Measurements from ENCODE around the gene UBE2Q2. TPM values are rescaled to one million over a fixed set of nuclear protein-coding genes. Genes with fewer than 3 reads are reported as not detected.
A peak's percentile ranks its signal among the peaks of the same experiment; 100 is the strongest.
"Not testable (repeated sequence)": the region's sequence is repeated elsewhere in the genome, so short reads cannot be mapped to it uniquely, and the experiment has no call there.

Gene UBE2Q2
- total RNA-seq = 31.2 TPM

- DNase-seq = peak; percentile 61
These were observed at the start of gene UBE2Q2 for GRCh38 chr15:75842722-75843677. UBE2Q2 (plus strand) TSS chr15:75843447; CDS start chr15:75843667, 220 bp downstream.

GRCh38 chr15:75796321-75796720, 46.9 kb upstream of the UBE2Q2 start:
- no peak for DNase-seq

GRCh38 chr15:75797146-75797545, 46.1 kb upstream of the UBE2Q2 start:
- DNase-seq = not testable (repeated sequence)

- no peak for DNase-seq
These were observed 44.1 kb upstream of the UBE2Q2 start for GRCh38 chr15:75799190-75799589.

GRCh38 chr15:75800409-75800808, 42.8 kb upstream of the UBE2Q2 start:
- not testable (repeated sequence) for DNase-seq

GRCh38 chr15:75801859-75802593, 41.2 kb upstream of the UBE2Q2 start:
- DNase-seq = peak; percentile 30

- not testable (repeated sequence) for DNase-seq
These were observed 35.8 kb upstream of the UBE2Q2 start for GRCh38 chr15:75807486-75807885.

GRCh38 chr15:75808009-75808408, 35.2 kb upstream of the UBE2Q2 start:
- not testable (repeated sequence) for DNase-seq

GRCh38 chr15:75808563-75808962, 34.7 kb upstream of the UBE2Q2 start:
- no peak for DNase-seq

GRCh38 chr15:75809986-75810750, 33.1 kb upstream of the UBE2Q2 start:
- no peak for DNase-seq

GRCh38 chr15:75810874-75811498, 32.3 kb upstream of the UBE2Q2 start:
- DNase-seq = no peak

GRCh38 chr15:75811626-75812025, 31.6 kb upstream of the UBE2Q2 start:
- no peak for DNase-seq

- no peak for DNase-seq
These were observed 28.5 kb upstream of the UBE2Q2 start for GRCh38 chr15:75814794-75815193.

GRCh38 chr15:75815811-75816719, 27.2 kb upstream of the UBE2Q2 start:
- DNase-seq = no peak

GRCh38 chr15:75817138-75817935, 25.9 kb upstream of the UBE2Q2 start:
- DNase-seq = no peak

- DNase-seq = no peak
These were observed 23.0 kb upstream of the UBE2Q2 start for GRCh38 chr15:75820206-75820605.

- no peak for DNase-seq
These were observed 21.4 kb upstream of the UBE2Q2 start for GRCh38 chr15:75821786-75822345.

GRCh38 chr15:75822685-75823278, 20.5 kb upstream of the UBE2Q2 start:
- no peak for DNase-seq

All from skin of body (tissue), 2 donors.